Activated CD4-positive, CD25-positive, alpha-beta regulatory T cell treated with anti-CD3 and anti-CD28 coated beads, Interleukin-2, amount 50 U/mL, for 72 hours (primary cell): ENCODE data around the gene TNFRSF25.
"Not testable (repeated sequence)": the region's sequence is repeated elsewhere in the genome, so short reads cannot be mapped to it uniquely, and the experiment has no call there.

Source experiments
- DNase-seq: peaks from one replicate; pipeline ENCODE4 v3.0.0; 2021

Gene TNFRSF25

GRCh38 chr1:6501279-6501813 lies 35.4 kb upstream of the TNFRSF25 start:
- DNase-seq = no peak

GRCh38 chr1:6500544-6501278 lies 34.7 kb upstream of the TNFRSF25 start:
- no peak for DNase-seq

- DNase-seq = no peak
These were observed 33.3 kb upstream of the TNFRSF25 start for GRCh38 chr1:6499296-6499695.

- DNase-seq = no peak
These were observed 32.7 kb upstream of the TNFRSF25 start for GRCh38 chr1:6498576-6499111.

- no peak for DNase-seq
These were observed 32.0 kb upstream of the TNFRSF25 start for GRCh38 chr1:6497867-6498575.

GRCh38 chr1:6497215-6497866 lies 31.4 kb upstream of the TNFRSF25 start:
- no peak for DNase-seq

DNA sequence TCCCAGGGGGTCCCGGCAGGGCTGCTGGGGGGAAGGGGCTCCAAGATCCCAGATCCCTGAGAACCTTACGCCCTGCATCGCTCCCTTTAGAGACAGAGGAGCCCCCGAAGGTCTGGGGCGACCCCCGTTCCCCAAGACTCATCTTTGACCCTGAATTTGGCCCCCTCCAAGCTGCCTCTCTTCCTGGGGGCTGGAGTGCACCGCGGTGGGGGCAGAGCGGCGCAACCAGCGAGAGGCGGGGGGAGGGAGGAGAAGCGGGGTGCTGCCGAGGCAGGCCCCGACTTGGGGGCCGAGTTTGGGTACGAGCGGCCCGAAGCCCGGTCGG lies 30.9 kb upstream of the TNFRSF25 start:
- DNase-seq = no peak

- DNase-seq = no peak
These were observed 30.4 kb upstream of the TNFRSF25 start for GRCh38 chr1:6496365-6496721.

- DNase-seq = no peak
These were observed 29.8 kb upstream of the TNFRSF25 start for GRCh38 chr1:6495540-6496364.

- no peak for DNase-seq
These were observed 29.1 kb upstream of the TNFRSF25 start for GRCh38 chr1:6495041-6495441.

DNA sequence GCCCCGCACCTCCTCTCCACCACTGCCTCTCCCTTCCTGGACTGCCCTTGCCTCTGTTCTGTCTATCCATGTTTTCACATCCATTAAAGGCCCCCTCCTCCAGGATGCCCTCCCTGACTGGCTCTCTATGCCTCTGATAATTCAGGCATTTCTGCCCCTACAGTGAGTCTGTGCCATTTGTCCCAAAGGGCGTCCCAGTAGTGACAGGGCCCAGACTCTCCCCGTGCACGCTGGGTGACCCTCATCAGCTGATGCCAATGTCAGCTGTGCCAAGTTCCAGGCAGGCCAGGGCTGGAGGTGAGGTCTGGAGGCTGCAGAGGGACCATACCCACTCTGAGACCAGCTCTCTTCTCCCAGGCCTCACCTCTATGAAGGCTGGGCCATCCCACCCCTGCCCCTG lies 28.7 kb upstream of the TNFRSF25 start:
- DNase-seq = no peak

DNA sequence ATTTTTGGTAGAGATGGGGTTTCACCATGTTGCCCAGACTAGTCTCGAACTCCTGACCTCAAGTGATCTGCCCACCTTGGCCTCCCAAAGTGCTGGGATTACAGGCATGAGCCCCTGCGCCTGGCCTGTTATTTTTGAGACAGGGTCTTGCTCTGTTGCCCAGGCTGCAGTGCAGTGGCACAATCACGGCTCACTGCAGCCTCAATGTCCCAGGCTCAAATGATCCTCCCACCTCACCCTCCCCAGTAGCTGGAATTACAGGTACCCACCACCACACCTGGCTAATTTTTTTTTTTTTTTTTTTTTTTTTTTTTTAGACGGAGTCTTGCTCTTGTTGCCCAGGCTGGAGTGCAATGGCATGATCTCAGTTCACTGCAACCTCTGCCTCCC lies 27.9 kb upstream of the TNFRSF25 start:
- not testable (repeated sequence) for DNase-seq

GRCh38 chr1:6491966-6492365 lies 26.0 kb upstream of the TNFRSF25 start:
- no peak for DNase-seq

GRCh38 chr1:6491480-6491962 lies 25.5 kb upstream of the TNFRSF25 start, which contains the start of gene PLEKHG5:
Gene PLEKHG5, minus strand, starts transcription at chr1:6491667. Its CDS starts 14,096 bp downstream, at chr1:6477571.
- no peak for DNase-seq

DNA sequence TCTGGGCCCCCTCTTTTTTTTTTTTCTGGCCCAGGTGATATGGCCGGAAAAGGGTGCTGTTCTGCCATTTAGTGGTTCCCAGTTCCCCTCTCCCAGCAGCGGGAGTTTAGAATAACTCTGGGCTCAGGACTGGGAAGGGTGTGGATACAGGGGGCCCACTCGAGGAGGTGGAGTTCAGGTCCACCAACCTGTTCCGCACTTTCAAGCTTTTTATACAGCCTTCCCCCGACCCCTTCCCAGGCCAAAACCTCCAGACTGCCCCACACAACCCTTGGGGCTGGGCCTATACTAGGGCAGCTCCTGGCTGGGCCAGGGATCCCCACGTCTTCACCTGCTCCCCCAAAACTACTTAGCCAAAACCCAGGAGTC lies 25.1 kb upstream of the TNFRSF25 start:
- DNase-seq = no peak

DNA sequence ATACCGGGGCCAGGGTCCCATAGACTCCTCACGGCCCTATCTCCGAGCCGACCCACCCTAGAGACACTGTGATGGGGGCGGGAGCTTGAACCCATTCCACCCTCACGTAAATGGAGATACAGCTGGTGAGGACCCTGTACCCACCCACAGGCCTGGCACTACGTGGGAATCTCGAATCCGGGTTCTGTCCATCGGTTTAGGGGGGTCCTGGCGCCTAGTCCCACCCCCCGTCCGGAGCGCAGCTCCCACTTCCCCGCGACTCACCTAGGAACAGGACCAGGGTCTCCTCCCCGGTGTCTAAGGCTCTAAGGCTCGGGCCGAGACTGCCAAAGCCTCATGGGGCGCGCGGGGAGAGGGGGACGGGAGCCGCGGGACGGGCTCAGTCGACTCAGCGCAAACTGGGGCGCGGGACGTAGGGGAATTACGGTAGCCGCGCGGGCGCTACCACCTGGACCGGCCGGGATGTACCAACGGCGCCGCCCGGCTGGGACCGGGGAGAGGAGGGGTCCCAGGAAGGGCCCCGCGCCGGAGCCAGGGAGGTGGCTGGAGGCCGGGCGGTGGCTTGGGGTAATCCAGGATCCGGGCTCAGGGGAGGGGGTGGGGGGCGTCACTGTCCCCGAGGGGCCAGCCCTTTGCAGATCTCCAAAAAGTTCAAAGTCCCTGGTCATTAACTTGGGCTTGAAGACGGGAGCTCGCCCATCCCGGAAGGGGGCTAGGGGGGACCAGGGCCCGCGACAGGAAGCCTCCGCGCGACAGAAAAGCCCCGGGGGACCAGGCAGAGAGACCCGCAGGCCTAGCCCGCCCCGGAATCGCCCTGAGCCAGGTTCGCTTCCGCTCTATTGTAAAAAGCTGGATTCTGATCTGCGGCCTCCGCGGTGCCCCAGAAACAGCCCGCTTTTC lies 24.5 kb upstream of the TNFRSF25 start:
- peak; percentile 73 for DNase-seq

GRCh38 chr1:6489799-6490180 lies 23.8 kb upstream of the TNFRSF25 start:
- DNase-seq = peak; percentile 82

DNA sequence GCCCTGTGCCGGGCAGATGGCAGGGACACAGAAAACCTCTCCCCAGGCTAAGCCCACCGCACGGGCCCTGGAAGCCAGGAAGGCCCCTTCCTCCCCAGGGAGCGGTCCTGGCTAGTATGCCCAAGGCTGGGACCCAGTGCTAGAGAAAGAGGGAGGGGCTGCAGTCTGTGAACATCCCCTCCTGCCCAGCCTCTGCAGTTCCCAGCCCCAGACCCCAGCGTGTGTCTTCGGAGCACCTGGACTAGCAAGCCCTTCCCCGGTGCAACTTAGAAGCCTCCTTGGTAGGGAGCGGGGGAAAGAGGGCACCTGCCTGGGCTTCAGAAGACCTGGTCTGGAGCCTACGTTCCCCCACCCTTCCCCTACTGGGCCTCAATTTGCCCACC lies 23.4 kb upstream of the TNFRSF25 start:
- no peak for DNase-seq

- DNase-seq = no peak
These were observed 22.8 kb upstream of the TNFRSF25 start for GRCh38 chr1:6488602-6489382.

- no peak for DNase-seq
These were observed 22.0 kb upstream of the TNFRSF25 start for GRCh38 chr1:6487804-6488484.
